GM19239 (cell line): ENCODE measurements around the gene SWI5.

Experiments used
- DNase-seq: peaks from one replicate; pipeline ENCODE4 v3.0.0; 2011; ENCODE audit warnings: low spot score; ENCODE audit not compliant: insufficient read length
- FAIRE-seq: peaks from 2 replicates; lab custom pipeline; 2011; peaks lifted over from hg19 to GRCh38; lab: Jason Lieb, UNC

Gene SWI5

DNA sequence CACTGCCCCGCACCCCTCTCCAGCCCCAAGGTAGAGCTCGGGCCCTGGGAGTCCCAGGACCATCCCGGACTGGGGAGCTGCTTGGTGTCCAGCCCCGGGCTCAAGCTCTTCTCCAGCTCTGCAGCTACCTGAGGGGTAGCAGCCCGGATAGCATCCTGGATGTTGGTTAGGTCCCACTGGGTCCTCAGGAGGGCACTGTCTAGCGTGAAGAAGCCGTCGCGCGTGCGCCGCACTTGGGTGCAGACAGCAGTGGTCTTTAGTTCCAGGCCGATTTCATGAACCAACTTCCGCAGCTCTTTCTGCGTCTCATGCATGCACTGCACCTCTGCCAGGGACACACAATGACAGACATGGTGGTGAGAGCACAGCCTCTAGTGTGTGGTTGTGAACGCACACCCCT, 33.5 kb downstream of the SWI5 start:
- no peak for DNase-seq
- no peak for FAIRE-seq

DNA sequence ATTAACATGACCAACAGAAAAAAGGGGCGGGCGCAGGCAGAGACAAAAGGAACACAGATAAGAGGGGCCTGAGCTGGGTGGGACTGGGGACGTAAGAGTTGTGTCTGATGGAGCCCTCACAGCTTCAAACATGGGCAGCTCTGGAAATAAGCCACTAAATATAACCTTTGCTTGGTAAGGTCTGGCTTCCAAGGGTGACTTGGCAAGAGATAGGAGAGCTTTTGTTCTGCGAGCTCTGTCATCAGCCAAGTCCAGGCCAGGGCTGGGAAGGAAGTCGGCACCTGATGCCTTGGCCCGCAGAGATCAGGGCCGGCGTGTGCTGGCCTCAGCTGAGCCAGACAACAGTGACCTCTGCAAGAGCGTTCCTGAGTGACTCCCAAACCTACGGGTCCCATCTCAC, 34.4 kb downstream of the SWI5 start:
- FAIRE-seq (no peak), DNase-seq (no peak)

DNA sequence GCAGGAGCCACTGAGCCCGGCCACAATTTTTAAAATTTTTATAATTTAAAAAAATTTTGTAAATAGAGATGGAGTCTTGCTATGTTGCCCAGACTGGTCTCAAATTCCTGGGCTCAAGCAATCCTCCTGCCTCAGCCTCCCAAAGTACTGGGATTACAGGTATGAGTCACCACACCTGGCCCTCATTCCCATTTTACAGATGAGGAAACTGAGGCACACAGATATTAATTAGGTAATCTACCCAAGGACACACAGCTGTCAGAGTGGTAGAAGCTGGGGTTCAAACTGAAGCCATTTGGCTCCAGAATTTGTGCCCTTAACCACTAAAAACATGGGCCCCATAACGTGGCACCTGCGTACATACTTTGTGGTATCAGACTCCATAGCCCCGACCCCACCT, 38.6 kb downstream of the SWI5 start:
- DNase-seq, result no peak
- no peak for FAIRE-seq

DNA sequence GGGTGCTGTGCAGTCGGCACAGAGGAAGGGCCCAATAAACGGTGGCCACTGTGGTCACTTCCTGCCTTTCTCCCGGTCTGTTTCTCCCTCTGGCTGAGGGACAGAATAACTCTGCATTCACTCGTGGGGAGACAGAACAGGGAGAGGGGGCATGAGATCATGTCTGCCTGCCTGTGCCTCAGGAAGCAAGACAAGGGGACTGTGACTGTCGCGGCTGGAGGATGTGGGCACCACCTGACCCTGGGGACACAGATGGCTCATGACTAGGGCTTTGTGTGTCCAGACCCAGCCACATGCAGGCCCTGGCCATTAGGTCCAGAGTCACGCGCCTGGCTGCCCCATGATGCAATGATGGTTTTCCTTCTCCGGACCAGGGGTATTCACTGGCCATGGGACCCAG, 40.3 kb downstream of the SWI5 start:
- FAIRE-seq (no peak), DNase-seq (no peak)

DNA sequence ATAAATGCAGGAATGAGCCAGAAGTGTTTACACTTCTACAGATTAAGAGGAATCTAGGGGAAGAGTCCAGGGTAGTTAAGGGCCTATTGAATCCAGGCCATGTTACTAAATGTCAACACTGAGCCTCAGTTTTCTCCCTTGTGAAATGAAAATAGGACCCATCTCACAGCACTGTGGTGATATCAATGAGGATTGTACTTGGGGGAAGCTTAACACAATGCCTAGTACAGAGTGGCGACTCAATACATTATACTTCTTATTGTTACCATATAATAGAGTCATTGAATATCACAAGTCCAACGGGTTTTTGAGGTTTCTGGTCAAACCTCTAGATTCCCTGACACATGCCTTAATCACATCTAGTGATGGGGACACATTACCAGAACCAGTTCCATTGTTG, 41.6 kb downstream of the SWI5 start:
- no peak for FAIRE-seq
- no peak for DNase-seq

DNA sequence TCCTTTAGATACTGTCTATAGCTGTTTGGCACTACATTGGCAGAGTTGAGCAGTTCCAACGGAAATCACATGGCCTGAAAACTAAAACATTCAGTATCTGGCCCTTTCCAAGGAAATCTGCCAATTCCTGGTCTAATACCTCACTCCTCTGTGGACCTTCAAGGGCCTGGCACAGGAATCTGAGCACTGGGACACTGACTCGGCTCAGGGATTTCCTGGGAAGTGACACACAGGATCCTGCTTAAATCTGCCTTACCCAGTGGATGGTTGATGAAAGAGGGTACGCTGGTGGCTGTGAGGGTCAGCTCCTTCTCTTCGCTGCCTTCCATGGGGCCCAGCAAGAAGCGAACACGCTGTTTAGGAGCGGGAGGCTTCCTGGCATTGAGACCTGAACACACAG, 45.3 kb downstream of the SWI5 start:
- FAIRE-seq (no peak), DNase-seq (no peak)

DNA sequence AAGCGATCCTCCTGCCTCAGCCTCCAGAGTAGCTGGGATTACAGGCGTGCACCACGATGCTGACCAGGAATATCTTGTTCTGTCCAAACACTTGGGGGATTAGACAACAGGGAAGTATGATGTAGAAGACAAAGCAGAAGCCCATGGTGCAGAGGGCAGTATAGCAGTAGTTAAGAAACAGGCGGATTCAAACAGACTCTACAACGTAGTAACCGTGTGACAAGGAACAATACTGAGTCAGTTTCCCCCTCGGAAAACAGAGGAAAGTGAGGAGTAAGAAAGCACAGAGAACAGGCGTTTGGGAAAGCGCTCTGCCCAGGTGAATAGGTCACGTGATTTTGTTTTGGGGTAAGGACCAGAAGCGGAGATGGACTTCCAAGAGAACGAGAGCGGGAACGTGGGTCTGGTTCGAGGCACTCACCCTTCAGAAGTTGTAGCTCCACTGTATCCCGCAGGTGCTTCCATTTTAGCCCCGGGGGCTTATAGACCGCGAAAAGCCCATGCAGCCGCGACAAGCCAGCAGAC, 45.9 kb downstream of the SWI5 start:
- no peak for DNase-seq

DNA sequence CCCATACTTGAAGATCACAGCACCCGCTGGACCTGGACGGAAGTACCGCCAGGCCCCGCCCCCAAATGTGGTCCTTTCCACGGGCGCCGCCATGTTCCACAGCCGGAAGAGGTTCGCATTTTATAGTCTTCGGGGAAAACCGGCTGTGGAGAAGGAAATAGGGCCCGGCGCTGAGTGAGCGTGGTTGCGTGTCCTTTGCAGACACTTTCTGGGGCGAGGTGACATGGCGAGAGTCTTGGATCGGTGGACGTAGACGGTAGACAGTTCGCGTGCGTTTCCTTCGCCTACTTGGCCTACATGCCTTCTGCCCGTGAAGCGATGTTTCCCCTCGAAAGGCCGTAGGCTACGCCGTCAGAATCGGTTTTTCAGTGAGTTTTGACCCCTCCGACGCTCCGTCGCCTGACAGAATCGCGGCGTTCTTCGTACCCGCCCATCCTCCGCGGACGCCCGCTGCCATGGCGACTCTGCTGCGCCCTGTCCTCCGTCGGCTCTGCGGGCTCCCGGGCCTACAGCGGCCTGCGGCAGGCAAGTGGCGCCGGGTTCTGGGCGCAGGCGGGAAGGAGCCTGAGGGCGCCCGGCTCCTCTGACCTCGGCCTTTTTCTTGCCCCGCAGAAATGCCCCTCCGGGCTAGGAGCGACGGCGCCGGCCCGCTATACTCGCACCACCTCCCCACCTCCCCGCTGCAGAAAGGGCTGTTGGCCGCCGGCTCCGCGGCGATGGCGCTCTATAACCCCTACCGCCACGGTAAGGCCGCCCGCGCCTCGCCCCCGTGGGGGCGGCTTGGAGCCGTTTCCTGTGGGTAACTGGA, 46.5 kb downstream of the SWI5 start, which contains the start of the genes COQ4 and TRUB2:
Gene COQ4 (plus strand): TSS at position 436 of the 808 bp plus-strand sequence. CDS start 20 bp downstream, at position 456.
Gene TRUB2 (minus strand): TSS at position 44 of the 808 bp plus-strand sequence. CDS start 39 bp downstream, at position 5.
- FAIRE-seq (peak; percentile 85), DNase-seq (peak; percentile 89)

More for the DNA sequence above, 45.9 kb downstream of the SWI5 start:
- FAIRE-seq, result no peak

DNA sequence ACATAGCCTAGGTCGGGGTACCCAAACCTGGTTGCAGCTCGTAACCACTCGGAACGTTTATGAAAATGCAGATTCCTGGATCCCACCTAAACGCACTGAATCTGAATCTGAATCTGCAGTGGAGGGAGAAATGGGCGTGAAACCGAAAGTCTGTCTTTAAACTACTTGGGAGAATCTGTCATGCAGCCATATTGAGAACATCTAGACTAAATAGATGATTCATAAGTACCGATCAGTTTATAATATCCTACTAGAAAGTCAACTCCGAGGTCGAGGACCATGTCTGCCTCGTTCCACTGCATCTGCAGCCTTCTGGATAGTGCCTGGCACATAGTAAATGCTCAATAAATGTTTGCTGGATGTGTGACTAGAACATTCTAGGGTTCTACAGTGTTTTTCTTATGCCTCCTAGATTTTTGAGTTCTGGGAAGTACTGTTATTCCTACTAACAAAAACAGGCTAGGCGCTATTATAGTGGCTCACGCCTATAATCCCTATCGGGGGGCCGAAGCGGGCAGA, 47.2 kb downstream of the SWI5 start:
- FAIRE-seq (no peak), DNase-seq (no peak)

DNA sequence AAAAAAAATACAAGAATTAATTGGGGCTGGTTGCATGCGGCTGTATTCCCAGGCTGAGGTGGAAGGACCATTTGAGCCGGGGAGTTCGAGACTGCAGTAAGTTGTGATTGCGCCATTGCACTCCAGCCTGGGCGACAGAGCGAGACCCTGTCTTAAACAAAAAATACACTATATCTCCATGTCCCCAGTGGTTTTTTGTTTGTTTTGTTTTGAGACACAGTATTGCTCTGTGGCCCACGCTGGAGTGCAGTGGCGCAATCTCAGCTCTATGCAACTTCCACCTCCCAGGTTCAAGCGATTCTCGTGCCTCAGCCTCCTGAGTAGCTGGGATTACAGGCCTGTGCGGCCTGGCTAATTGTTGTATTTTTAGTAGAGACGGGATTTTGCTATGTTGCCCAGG, 47.7 kb downstream of the SWI5 start:
- FAIRE-seq (no peak), DNase-seq (no peak)

DNA sequence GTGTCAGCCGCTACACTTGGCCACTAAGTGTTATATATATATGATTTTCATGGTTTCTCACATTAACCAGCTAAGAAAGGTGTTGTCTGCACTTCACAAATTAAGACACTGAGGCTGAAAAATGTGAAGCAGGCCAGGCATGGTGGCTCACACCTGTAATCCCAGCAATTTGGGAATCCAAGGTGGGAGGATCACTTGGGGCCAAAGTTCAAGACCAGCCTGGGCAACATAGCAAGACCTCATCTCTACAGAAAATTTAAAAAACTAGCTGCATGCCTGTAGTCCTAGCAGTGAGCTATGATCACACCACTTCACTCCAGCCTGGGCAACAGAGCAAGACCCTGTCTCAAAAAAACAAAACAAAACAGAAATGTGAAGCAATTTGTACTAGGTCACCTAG, 48.3 kb downstream of the SWI5 start:
- FAIRE-seq, result no peak
- no peak for DNase-seq

DNA sequence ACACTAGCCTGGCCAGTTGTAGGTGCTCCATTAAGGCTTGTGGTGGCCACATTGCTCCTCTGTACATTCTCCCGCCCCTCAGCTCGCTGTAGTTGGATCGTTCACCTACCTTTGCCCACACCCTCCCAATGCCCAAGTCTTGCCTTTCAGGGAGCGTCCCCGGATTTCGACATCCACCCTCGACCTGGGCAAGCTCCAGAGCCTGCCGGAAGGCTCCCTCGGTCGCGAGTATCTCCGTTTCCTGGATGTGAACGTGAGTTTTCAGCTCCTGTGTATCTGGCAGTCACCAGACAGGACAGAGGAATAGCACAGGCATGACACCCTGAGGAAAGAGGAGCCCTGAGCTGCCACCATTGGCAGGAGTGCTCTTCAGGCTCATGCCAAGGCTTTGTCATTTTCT, 49.6 kb downstream of the SWI5 start:
- DNase-seq (no peak), FAIRE-seq (no peak)

DNA sequence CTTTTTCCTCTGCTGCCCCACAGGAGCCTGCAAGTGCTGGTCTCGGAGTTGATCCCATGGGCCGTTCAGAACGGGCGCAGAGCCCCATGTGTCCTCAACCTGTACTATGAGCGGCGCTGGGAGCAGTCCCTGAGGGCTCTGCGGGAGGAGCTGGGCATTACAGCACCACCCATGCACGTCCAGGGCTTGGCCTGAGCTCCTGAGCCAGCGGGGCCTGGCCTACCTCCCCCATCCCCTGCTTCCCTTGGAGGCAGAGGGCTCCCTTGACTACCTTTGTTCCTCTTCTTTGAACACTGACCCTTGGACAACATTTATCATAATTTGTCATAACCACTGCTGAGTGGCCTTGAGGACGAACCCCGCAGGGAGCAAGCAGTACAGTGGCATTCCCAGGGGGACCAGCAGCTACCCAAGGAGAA, 57.4 kb downstream of the SWI5 start:
- no peak for FAIRE-seq

DNA sequence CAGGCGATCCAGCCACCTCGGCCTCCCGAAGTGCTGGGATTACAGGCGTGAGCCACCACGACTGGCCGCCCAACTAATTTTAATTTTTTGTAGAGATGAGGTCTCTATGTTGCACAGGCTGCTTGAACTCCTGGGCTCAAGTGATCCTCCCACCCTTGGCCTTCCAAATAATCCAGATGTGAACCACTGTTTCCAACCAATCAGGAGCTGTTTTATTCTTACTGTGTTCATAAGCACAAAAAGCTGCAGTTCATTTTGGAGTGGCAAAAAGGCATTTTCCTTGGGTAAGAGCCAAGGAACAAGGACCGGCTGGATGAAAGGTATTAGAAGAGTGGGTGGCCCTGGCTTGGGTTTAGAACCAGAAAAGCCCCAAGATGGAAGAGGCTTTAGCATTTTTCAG, 59.1 kb downstream of the SWI5 start:
- FAIRE-seq, result no peak
- DNase-seq, result no peak

More for the DNA sequence above, 57.4 kb downstream of the SWI5 start:
- no peak for DNase-seq

DNA sequence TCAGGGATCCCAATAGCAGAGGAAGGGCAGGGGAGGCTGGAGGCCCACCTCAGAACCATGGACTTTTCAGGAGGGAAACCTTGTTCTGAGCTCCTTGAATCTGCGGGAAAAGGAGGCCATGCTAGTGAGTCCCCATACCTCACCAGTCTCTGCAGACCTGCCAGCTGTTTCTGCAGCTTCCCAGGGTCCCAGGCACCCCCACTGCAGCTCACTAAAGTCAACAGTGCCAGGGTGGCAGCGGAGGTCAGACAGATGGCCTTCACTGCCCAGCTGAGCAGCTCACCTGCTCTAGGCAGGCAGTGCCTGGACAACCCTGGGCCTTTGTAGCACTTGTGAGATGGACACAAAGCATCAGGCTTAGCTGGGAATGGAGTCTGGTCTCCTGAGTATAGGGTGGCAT, 59.8 kb downstream of the SWI5 start:
- FAIRE-seq, result no peak
- DNase-seq, result no peak

DNA sequence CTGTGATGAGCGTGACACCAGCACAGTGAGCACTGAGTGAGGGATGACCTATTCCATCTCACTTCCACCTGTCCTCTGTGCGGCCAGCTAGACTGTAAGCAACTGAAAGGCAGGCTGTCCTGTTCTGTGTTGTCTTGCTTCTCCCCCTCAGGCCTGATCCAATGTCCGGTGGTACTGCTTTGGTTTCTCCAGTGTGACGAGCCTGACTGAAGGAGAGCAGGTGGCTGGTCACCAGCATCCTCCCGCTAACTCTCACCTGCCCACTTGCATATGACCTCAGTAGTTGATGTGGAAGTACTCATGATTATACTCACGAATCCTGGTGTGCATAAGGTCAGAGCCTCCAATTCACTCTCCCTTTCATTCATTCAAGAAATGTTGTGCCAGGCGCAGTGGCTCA, 61.9 kb downstream of the SWI5 start:
- FAIRE-seq (no peak), DNase-seq (no peak)
